ENCODE data around the gene LTK. TPM values are rescaled to one million over a fixed set of nuclear protein-coding genes. Genes with fewer than 3 reads are reported as not detected.

Gene LTK
- polyA plus RNA-seq, 3 donors = 0.12 TPM; not detected in 2

GRCh38 chr15:41495736-41496599 is 17.7 kb downstream of the LTK start:
- peak overlapping the region; percentile 98 for H3K4me2 ChIP-seq (replicated peaks; ENCODE audit: extremely low read depth, low read length, poor library complexity, severe bottlenecking)
- no peak for DNase-seq

More at GRCh38 chr15:41495736-41496599, 17.7 kb downstream of the LTK start:
- Histone ChIP-seq H4K20me1 (ENCODE audit: insufficient read depth, low read length) (no peaks in the 10 kb centered on the region), H3K36me3 (replicated peaks in 1 of 2; ENCODE audit: control insufficient read depth in 1 of 2, insufficient read depth in 2 of 2, low read length in 2 of 2) (no peaks in the 10 kb centered on the region), H3K79me2 (ENCODE audit: insufficient read depth, low read length) (no peaks in the 10 kb centered on the region), H3K27me3 (ENCODE audit: control insufficient read depth in 2 of 2, insufficient read depth in 2 of 2, low read length in 2 of 2) (peaks cover 56 to 96% of the 10 kb centered on the region in 2 donors), H3K4me3 (replicated peaks in 1 of 3; ENCODE audit: low read depth in 2 of 3, low read length in 3 of 3) (peak overlapping the region in 1 of 3 experiments; percentile 90), H3K9me3 (replicated peaks in 1 of 2; ENCODE audit: control insufficient read depth in 1 of 2, insufficient read depth in 1 of 2, low read length in 2 of 2) (no peaks in the 10 kb centered on the region), H2AFZ (ENCODE audit: insufficient read depth, low read depth, low read length, poor library complexity, severe bottlenecking) (no peak overlapping the region), H3K4me1 (ENCODE audit: control insufficient read depth in 1 of 2, insufficient read depth in 2 of 2, low read length in 2 of 2) (peaks cover 32 to 36% of the 10 kb centered on the region in 2 donors), H3K9ac (ENCODE audit: insufficient read depth, low read length, poor library complexity, severe bottlenecking) (no peak overlapping the region), H3K27ac (ENCODE audit: low read depth in 1 of 2, low read length in 2 of 2) (no peak overlapping the region)
- Mint-ChIP-seq H3K9me3 (peaks cover 0 to 34% (median 5%) of the 10 kb centered on the region in 7 donors), H3K4me1 (peaks cover 21% of the 10 kb centered on the region), H3K36me3 (peaks cover 5 to 8% of the 10 kb centered on the region in 2 donors), H3K27me3 (ENCODE audit: low read depth in 3 of 3) (peaks cover 77 to 96% (median 92%) of the 10 kb centered on the region in 3 donors), H3K4me3 (peak overlapping the region in 1 of 2 donors; percentile 84), H3K27ac (no peak overlapping the region)
- intact Hi-C loops (cut with micrococcal nuclease) = no loop called here
- TF ChIP-seq, protein P1, sequence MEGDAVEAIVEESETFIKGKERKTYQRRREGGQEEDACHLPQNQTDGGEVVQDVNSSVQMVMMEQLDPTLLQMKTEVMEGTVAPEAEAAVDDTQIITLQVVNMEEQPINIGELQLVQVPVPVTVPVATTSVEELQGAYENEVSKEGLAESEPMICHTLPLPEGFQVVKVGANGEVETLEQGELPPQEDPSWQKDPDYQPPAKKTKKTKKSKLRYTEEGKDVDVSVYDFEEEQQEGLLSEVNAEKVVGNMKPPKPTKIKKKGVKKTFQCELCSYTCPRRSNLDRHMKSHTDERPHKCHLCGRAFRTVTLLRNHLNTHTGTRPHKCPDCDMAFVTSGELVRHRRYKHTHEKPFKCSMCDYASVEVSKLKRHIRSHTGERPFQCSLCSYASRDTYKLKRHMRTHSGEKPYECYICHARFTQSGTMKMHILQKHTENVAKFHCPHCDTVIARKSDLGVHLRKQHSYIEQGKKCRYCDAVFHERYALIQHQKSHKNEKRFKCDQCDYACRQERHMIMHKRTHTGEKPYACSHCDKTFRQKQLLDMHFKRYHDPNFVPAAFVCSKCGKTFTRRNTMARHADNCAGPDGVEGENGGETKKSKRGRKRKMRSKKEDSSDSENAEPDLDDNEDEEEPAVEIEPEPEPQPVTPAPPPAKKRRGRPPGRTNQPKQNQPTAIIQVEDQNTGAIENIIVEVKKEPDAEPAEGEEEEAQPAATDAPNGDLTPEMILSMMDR (IDR thresholded peaks at IDR 0.05) = no peak
- 26% methylated on average over 56 of the region's 59 CpGs for WGBS (ENCODE audit: insufficient coverage)

All from CD14-positive monocyte (primary cell).